ENCODE results near the gene PKMYT1. TPM values are rescaled to one million over a fixed set of nuclear protein-coding genes. Genes with fewer than 3 reads are reported as not detected.

Gene PKMYT1
- total RNA-seq, 2 experiments from 2014 or later, result 123 to 134 TPM

DNA sequence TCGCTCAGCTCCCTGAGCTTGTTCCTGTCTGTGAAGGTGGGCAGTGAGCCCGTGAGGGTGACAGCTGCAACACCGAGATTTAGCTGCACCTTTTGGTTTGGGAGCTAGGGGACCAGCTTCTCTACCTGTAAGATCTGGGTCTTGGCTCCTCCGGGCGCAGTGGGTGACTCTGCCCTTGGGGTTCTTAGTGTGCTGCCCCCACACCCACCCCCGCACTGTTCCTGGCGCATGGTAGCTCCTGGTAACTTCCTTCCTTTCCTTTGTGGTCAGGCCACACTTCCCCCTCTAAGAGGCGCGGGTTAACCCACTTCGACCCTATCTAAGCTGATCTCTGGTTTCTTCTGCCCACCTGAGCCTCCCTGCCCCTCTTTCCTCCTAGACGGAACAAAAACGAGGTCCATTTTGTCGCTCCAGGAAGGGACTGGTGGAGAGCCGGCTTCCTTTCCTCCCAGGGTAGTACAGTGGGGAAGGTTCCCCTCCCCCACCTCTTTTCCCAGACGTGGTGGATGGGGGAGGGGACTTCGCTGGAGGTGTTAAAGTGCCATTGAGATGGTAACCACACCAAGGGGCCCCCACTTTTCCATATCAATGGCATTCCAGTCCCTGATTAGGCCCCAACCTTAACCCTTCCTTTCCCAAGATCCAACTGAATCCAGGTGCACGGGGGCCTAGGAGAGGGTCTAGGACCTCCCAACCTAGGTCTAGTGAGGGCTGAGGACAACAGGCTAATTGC lies 27.9 kb upstream of the PKMYT1 start:
- Mint-ChIP-seq H3K27ac (no peak overlapping the region), H3K36me3 (no peaks in the 10 kb centered on the region), H3K4me3 (no peak overlapping the region), H3K9me3 (no peaks in the 10 kb centered on the region), H3K4me1 (ENCODE audit: low read depth) (peaks cover 26% of the 10 kb centered on the region), H3K27me3 (peaks cover 8% of the 10 kb centered on the region)
- ChIA-PET POLR2A (interaction anchor here (1.1 kb wide), 1 partner anchor 11 kb away, joined by 3 read pairs; no protein-coding TSS in a partner anchor), CTCF (interaction anchor here (1.1 to 14.6 kb wide), 4 partner anchors 18 to 122 kb away, joined by 3 to 412 read pairs (median 6); partner anchors contain the start of genes CLDN6, HCFC1R1, THOC6 and TNFRSF12A)
- DNase-seq, result peak; percentile 29
- intact Hi-C loops (cut with micrococcal nuclease), result no loop called here

- Mint-ChIP-seq H3K4me1 (ENCODE audit: low read depth) (peaks cover 26% of the 10 kb centered on the region), H3K4me3 (no peak overlapping the region), H3K36me3 (no peaks in the 10 kb centered on the region), H3K27me3 (peaks cover 4% of the 10 kb centered on the region), H3K27ac (no peak overlapping the region), H3K9me3 (no peaks in the 10 kb centered on the region)
- ChIA-PET CTCF (interaction anchor here (1.1 to 14.6 kb wide), 4 partner anchors 19 to 122 kb away, joined by 3 to 412 read pairs (median 6); partner anchors contain the start of genes CLDN6, HCFC1R1, THOC6 and TNFRSF12A), POLR2A (interaction anchor here (0.6 to 1.1 kb wide), 2 partner anchors 12 to 37 kb away, joined by 3 to 4 read pairs; no protein-coding TSS in a partner anchor)
- intact Hi-C loops (cut with micrococcal nuclease), result no loop called here
- no peak for DNase-seq
These were observed 27.1 kb upstream of the PKMYT1 start for GRCh38 chr16:3007059-3007956.

DNA sequence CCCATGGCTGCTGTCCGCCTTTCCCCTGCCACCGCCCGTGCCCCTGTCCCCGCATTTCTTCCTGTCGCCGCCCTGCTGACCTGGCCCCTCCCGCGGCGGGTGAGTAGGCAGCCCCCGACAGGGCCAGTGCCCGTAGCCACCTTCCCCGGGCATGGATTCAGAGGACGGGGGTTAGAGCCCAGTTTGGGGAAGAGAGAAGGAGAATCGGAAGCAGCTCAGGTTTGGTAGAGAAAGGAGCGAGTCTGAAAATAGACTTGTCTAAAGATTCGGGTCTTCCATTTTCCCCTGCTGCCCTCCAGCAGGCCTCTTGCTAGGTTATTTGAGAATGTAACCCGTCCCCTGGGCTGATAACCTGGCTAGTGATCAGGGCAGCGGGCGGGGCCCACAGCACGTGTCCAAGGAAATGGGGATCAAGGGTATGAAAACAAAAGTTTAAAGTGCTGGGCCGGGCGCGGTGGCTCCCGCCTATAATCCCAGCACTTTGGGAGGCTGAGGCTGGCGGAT lies 24.6 kb upstream of the PKMYT1 start:
- intact Hi-C loops (cut with micrococcal nuclease), result loop anchor here (1.0 kb wide), 2 partner anchors 15 to 19 kb away; partner anchors contain the start of genes THOC6 and TNFRSF12A
- no peaks in the 10 kb centered on the region for H3K9me3 Mint-ChIP-seq
- ChIA-PET CTCF (interaction anchor here (0.6 to 14.6 kb wide), 6 partner anchors 21 to 130 kb away, joined by 3 to 412 read pairs (median 7); partner anchors contain the start of genes CLDN6, HCFC1R1, THOC6 and TNFRSF12A), POLR2A (interaction anchor here (0.6 to 1.6 kb wide), 3 partner anchors 24 to 122 kb away, joined by 4 to 5 read pairs (median 4); partner anchors contain the start of gene FLYWCH2)
- peaks cover 26% of the 10 kb centered on the region for H3K4me1 Mint-ChIP-seq (ENCODE audit: low read depth)
- no peaks in the 10 kb centered on the region for H3K36me3 Mint-ChIP-seq
- H3K4me3 Mint-ChIP-seq, result peak overlapping the region; percentile 66
- H3K27ac Mint-ChIP-seq, result no peak overlapping the region
- DNase-seq, result no peak
- peaks cover 3% of the 10 kb centered on the region for H3K27me3 Mint-ChIP-seq

GRCh38 chr16:3004319-3004718 lies 24.1 kb upstream of the PKMYT1 start:
- Mint-ChIP-seq H3K4me3 (no peak overlapping the region), H3K27me3 (peaks cover 3% of the 10 kb centered on the region), H3K9me3 (no peaks in the 10 kb centered on the region), H3K36me3 (no peaks in the 10 kb centered on the region), H3K27ac (no peak overlapping the region), H3K4me1 (ENCODE audit: low read depth) (peaks cover 26% of the 10 kb centered on the region)
- ChIA-PET POLR2A (interaction anchor here (0.6 to 1.6 kb wide), 4 partner anchors 17 to 121 kb away, joined by 4 to 7 read pairs (median 5); partner anchors contain the start of gene FLYWCH2), CTCF (interaction anchor here (0.6 to 14.6 kb wide), 21 partner anchors 8 to 1923 kb away, joined by 3 to 412 read pairs (median 4); partner anchors contain the start of genes CLDN6, CLDN9, HCFC1R1 and THOC6)
- intact Hi-C loops (cut with micrococcal nuclease), result loop anchor here (1.0 kb wide), 2 partner anchors 16 to 20 kb away; partner anchors contain the start of genes THOC6 and TNFRSF12A
- peak; percentile 32 for DNase-seq

DNA sequence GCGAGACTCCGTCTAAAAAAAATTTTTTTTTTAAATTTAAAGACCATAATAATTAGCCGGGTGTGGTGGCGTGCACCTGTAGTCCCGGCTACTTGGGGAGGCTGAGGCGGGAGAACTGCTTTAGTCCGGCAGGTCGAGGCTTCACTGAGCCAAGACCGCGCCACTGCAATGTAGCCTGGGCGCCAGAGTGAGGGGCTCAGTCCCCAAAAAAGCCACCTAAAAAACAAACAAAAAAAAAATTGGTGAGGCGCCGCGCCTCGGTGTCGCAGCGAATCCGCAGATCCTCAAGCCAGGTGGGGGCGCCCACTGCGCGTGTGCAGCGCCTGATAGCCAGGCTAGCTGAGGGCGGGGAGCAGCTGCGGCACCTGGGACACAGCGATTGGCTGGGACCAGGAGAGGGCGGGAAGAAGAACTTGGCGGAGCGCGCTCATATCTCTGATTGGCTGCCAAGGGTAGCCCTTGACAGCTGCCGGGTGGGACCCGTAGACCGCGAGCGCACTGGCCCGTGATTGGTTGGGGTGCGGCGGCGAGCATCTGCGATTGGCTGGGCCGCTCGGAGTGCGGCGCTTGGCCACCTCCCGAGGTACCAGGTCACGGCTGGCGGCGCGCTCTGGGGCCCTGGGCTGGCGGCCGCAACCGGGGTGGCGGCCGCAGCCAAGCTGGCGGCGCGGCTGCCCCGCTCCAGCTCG lies 23.5 kb upstream of the PKMYT1 start:
- peaks cover 23% of the 10 kb centered on the region for H3K4me1 Mint-ChIP-seq (ENCODE audit: low read depth)
- ChIA-PET CTCF (interaction anchor here (0.6 to 14.6 kb wide), 21 partner anchors 9 to 1924 kb away, joined by 3 to 412 read pairs (median 4); partner anchors contain the start of genes CLDN6, CLDN9, HCFC1R1 and THOC6), POLR2A (interaction anchor here (1.0 to 1.6 kb wide), 3 partner anchors 18 to 121 kb away, joined by 4 to 7 read pairs (median 5); partner anchors contain the start of gene FLYWCH2)
- intact Hi-C loops (cut with micrococcal nuclease), result loop anchor here (1.0 to 2.0 kb wide), 3 partner anchors 17 to 25 kb away; partner anchors contain the start of genes THOC6 and TNFRSF12A
- H3K27ac Mint-ChIP-seq, result peak overlapping the region; percentile 58
- peak; percentile 99 for DNase-seq
- no peaks in the 10 kb centered on the region for H3K9me3 Mint-ChIP-seq
- H3K4me3 Mint-ChIP-seq, result peak overlapping the region; percentile 48
- H3K36me3 Mint-ChIP-seq, result no peaks in the 10 kb centered on the region
- peaks cover 5% of the 10 kb centered on the region for H3K27me3 Mint-ChIP-seq

- Mint-ChIP-seq H3K4me1 (ENCODE audit: low read depth) (peaks cover 4% of the 10 kb centered on the region), H3K4me3 (peak overlapping the region; percentile 16), H3K36me3 (no peaks in the 10 kb centered on the region), H3K27me3 (peaks cover 4% of the 10 kb centered on the region), H3K9me3 (no peaks in the 10 kb centered on the region), H3K27ac (no peak overlapping the region)
- intact Hi-C loops (cut with micrococcal nuclease), result no loop called here
- ChIA-PET POLR2A (no interaction called here), CTCF (interaction anchor here (14.6 kb wide), 1 partner anchor 25 kb away, joined by 412 read pairs; the partner anchor contains the start of genes CLDN6, HCFC1R1, THOC6 and TNFRSF12A)
- DNase-seq, result no peak
These were observed 21.1 kb upstream of the PKMYT1 start for GRCh38 chr16:3001316-3001715.

DNA sequence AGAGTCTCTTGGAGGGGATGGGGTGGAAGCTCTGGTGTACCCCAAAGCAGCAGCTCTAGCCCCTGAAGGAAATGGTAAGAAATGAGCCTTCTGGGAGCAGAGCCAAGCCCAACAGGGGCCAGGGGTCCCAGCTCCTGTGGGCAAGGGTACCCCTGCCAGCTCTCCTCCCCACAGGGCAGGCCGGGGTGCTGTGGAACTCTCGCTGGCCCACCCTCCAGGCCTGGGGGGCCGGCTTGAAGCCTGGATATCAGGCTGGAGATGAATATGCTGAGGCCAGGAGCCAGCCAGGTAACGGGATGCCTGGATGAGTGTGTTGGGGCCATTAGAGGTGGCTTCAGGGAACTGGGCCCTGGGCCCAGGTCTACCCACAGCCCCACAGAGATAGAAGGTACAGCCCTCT lies 20.3 kb upstream of the PKMYT1 start:
- H3K36me3 Mint-ChIP-seq, result no peaks in the 10 kb centered on the region
- CTCF ChIA-PET, result interaction anchor here (14.6 kb wide), 1 partner anchor 26 kb away, joined by 412 read pairs; the partner anchor contains the start of genes CLDN6, HCFC1R1, THOC6 and TNFRSF12A

DNA sequence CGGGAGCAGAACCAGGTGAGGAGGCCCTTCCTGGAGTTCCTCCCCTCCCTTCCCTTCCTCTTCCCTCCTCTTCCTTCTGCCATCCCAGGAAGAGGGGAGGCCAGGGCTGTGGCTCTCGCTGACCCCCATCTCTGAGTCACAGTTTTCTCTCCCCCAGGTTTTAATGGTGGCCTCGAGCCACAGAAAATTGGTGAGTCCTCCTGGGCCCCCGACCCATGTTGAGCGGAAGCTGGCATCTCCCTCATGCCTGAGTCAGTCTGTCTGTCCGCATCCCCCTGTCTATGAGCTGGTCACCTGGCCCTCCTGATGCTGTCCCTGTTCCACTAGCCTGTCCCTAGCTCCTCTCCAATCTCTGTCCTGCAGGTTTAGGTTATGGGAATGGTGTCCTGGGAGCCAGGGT lies 19.7 kb upstream of the PKMYT1 start:
- Mint-ChIP-seq H3K4me3 (no peak overlapping the region), H3K27ac (no peak overlapping the region), H3K36me3 (no peaks in the 10 kb centered on the region), H3K4me1 (ENCODE audit: low read depth) (peaks cover 3% of the 10 kb centered on the region), H3K27me3 (peaks cover 4% of the 10 kb centered on the region), H3K9me3 (no peaks in the 10 kb centered on the region)
- intact Hi-C loops (cut with micrococcal nuclease), result no loop called here
- POLR2A ChIA-PET, result no interaction called here
- CTCF ChIA-PET, result interaction anchor here (14.6 kb wide), 1 partner anchor 26 kb away, joined by 412 read pairs; the partner anchor contains the start of genes CLDN6, HCFC1R1, THOC6 and TNFRSF12A
- no peak for DNase-seq

More for the DNA sequence above, 20.3 kb upstream of the PKMYT1 start:
- peaks cover 4% of the 10 kb centered on the region for H3K4me1 Mint-ChIP-seq (ENCODE audit: low read depth)
- no peaks in the 10 kb centered on the region for H3K9me3 Mint-ChIP-seq
- H3K27ac Mint-ChIP-seq, result no peak overlapping the region
- POLR2A ChIA-PET, result no interaction called here
- H3K4me3 Mint-ChIP-seq, result peak overlapping the region; percentile 7
- DNase-seq, result no peak
- intact Hi-C loops (cut with micrococcal nuclease), result no loop called here
- peaks cover 4% of the 10 kb centered on the region for H3K27me3 Mint-ChIP-seq

DNA sequence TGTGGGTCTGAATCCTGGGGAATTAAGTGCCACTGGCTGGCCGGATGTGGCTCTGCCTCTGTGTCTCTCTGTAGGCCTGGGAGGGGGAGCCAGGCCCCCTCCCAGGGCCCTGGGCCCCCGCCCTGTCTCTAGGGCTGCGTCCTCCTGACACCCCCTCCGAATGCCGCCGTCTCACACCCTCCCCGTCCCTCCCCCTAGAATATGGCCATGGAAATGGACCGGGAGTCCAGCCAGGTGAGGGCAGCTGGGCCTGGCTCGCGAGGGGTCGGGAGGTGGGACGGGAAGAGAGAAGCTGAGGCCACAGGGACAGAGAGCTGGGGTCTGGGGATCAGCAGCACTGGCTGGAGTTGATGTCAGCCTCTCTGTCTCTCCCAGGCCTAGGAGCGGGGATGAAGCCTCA lies 16.1 kb upstream of the PKMYT1 start:
- DNase-seq, result no peak
- H3K36me3 Mint-ChIP-seq, result no peaks in the 10 kb centered on the region
- peaks cover 4% of the 10 kb centered on the region for H3K27me3 Mint-ChIP-seq
- ChIA-PET POLR2A (no interaction called here), CTCF (interaction anchor here (1.4 kb wide), 1 partner anchor 35 kb away, joined by 4 read pairs; no protein-coding TSS in a partner anchor)
- H3K27ac Mint-ChIP-seq, result no peak overlapping the region
- H3K4me3 Mint-ChIP-seq, result no peak overlapping the region
- intact Hi-C loops (cut with micrococcal nuclease), result no loop called here
- H3K4me1 Mint-ChIP-seq (ENCODE audit: low read depth), result no peaks in the 10 kb centered on the region
- H3K9me3 Mint-ChIP-seq, result no peaks in the 10 kb centered on the region

DNA sequence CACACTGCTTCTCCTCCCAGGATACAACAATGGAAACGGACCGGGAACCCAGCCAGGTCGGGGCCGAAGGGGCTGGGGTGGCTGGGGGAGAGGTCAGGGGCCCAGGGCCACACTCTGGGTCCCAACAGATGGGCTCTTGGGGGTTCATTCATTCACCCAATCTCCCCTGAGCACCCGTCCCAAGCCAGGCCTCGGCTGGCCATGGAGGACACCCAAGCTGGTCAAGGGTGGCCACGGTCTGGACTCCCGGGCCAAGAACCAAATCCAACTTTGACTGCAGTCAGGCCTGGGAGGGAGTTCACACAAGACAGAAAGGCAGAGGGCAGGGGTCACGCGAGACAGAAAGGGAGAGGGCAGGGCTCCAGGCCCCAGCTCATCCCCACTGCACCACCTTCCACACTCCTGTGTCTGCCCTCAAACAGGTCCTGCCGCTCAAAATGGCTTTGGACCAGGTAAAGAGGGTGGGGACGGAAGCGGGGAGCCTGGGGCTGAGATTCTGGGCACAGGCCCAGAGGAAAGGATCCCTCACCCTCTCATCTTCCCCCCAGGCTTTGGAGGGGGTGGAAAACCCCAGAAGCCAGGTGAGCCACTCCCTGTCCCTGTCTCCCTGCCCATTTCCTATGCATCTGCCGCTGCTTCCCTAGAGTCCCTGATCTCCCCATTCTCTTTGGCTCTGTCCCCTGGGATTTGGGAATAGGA lies 12.3 kb upstream of the PKMYT1 start:
- Mint-ChIP-seq H3K4me1 (ENCODE audit: low read depth) (no peaks in the 10 kb centered on the region), H3K4me3 (no peak overlapping the region), H3K27ac (no peak overlapping the region), H3K36me3 (no peaks in the 10 kb centered on the region), H3K27me3 (peaks cover 2% of the 10 kb centered on the region), H3K9me3 (no peaks in the 10 kb centered on the region)
- POLR2A ChIA-PET, result no interaction called here
- CTCF ChIA-PET, result interaction anchor here (1.3 kb wide), 1 partner anchor 39 kb away, joined by 3 read pairs; no protein-coding TSS in a partner anchor
- DNase-seq, result no peak
- intact Hi-C loops (cut with micrococcal nuclease), result no loop called here

Data from activated CD4-positive, alpha-beta memory T cell treated with anti-CD3 and anti-CD28 coated beads for 36 hours (primary cell).